Measurements from ENCODE around the gene SHROOM2. TPM values are rescaled to one million over a fixed set of nuclear protein-coding genes. Genes with fewer than 3 reads are reported as not detected.
A peak's percentile ranks its signal among the peaks of the same experiment; 100 is the strongest.
"Not testable (repeated sequence)": the region's sequence is repeated elsewhere in the genome, so short reads cannot be mapped to it uniquely, and the experiment has no call there.

SHROOM2 gene
- total RNA-seq, 1 experiment from 2014 or later, result 22.9 TPM

GRCh38 chrX:9794495-9794894 lies 8.3 kb downstream of the SHROOM2 start:
- Histone ChIP-seq H3K36me3 (replicated peaks; ENCODE audit: control insufficient read depth, insufficient read depth, low read length) (no peaks in the 10 kb centered on the region), H3K4me3 (ENCODE audit: insufficient read depth, low read depth, low read length) (no peak overlapping the region), H3K27me3 (ENCODE audit: control insufficient read depth, insufficient read depth, low read length) (no peaks in the 10 kb centered on the region)
- no peak for DNase-seq

GRCh38 chrX:9797384-9798360 lies 11.4 kb downstream of the SHROOM2 start:
- peak; percentile 69 for DNase-seq
- Histone ChIP-seq H3K4me3 (ENCODE audit: insufficient read depth, low read depth, low read length) (no peak overlapping the region), H3K36me3 (replicated peaks; ENCODE audit: control insufficient read depth, insufficient read depth, low read length) (no peaks in the 10 kb centered on the region), H3K27me3 (ENCODE audit: control insufficient read depth, insufficient read depth, low read length) (no peaks in the 10 kb centered on the region)

GRCh38 chrX:9802737-9803136 lies 16.5 kb downstream of the SHROOM2 start:
- no peak for DNase-seq

GRCh38 chrX:9804444-9804843 lies 18.2 kb downstream of the SHROOM2 start:
- no peaks in the 10 kb centered on the region for H3K36me3 ChIP-seq (replicated peaks; ENCODE audit: control insufficient read depth, insufficient read depth, low read length)
- H3K4me3 ChIP-seq (ENCODE audit: insufficient read depth, low read depth, low read length), result no peak overlapping the region
- no peak for DNase-seq
- no peaks in the 10 kb centered on the region for H3K27me3 ChIP-seq (ENCODE audit: control insufficient read depth, insufficient read depth, low read length)

More at GRCh38 chrX:9802737-9803136, 16.5 kb downstream of the SHROOM2 start:
- no peak overlapping the region for H3K4me3 ChIP-seq (ENCODE audit: insufficient read depth, low read depth, low read length)
- H3K27me3 ChIP-seq (ENCODE audit: control insufficient read depth, insufficient read depth, low read length), result no peaks in the 10 kb centered on the region
- H3K36me3 ChIP-seq (replicated peaks; ENCODE audit: control insufficient read depth, insufficient read depth, low read length), result no peaks in the 10 kb centered on the region

- no peak overlapping the region for H3K4me3 ChIP-seq (ENCODE audit: insufficient read depth, low read depth, low read length)
- no peak for DNase-seq
- H3K36me3 ChIP-seq (replicated peaks; ENCODE audit: control insufficient read depth, insufficient read depth, low read length), result no peaks in the 10 kb centered on the region
- H3K27me3 ChIP-seq (ENCODE audit: control insufficient read depth, insufficient read depth, low read length), result no peaks in the 10 kb centered on the region
Observed at GRCh38 chrX:9805956-9806355, 19.7 kb downstream of the SHROOM2 start.

- H3K27me3 ChIP-seq (ENCODE audit: control insufficient read depth, insufficient read depth, low read length), result no peaks in the 10 kb centered on the region
- DNase-seq, result peak; percentile 51
- no peak overlapping the region for H3K4me3 ChIP-seq (ENCODE audit: insufficient read depth, low read depth, low read length)
- no peaks in the 10 kb centered on the region for H3K36me3 ChIP-seq (replicated peaks; ENCODE audit: control insufficient read depth, insufficient read depth, low read length)
Observed at GRCh38 chrX:9807355-9808182, 21.3 kb downstream of the SHROOM2 start.

GRCh38 chrX:9809876-9810275 lies 23.6 kb downstream of the SHROOM2 start:
- not testable (repeated sequence) for DNase-seq; H3K27me3 ChIP-seq (ENCODE audit: control insufficient read depth, insufficient read depth, low read length)

GRCh38 chrX:9811086-9811485 lies 24.9 kb downstream of the SHROOM2 start:
- H3K36me3 ChIP-seq (replicated peaks; ENCODE audit: control insufficient read depth, insufficient read depth, low read length); H3K27me3 ChIP-seq (ENCODE audit: control insufficient read depth, insufficient read depth, low read length); H3K4me3 ChIP-seq (ENCODE audit: insufficient read depth, low read depth, low read length); DNase-seq: not testable (repeated sequence)

More at GRCh38 chrX:9809876-9810275, 23.6 kb downstream of the SHROOM2 start:
- H3K36me3 ChIP-seq (replicated peaks; ENCODE audit: control insufficient read depth, insufficient read depth, low read length); H3K4me3 ChIP-seq (ENCODE audit: insufficient read depth, low read depth, low read length): not testable (repeated sequence)

GRCh38 chrX:9816084-9816700 lies 30.0 kb downstream of the SHROOM2 start:
- Histone ChIP-seq H3K4me3 (ENCODE audit: insufficient read depth, low read depth, low read length) (no peak overlapping the region), H3K36me3 (replicated peaks; ENCODE audit: control insufficient read depth, insufficient read depth, low read length) (no peaks in the 10 kb centered on the region), H3K27me3 (ENCODE audit: control insufficient read depth, insufficient read depth, low read length) (no peaks in the 10 kb centered on the region)
- DNase-seq, result no peak

GRCh38 chrX:9821572-9821971 lies 35.3 kb downstream of the SHROOM2 start:
- H3K36me3 ChIP-seq (replicated peaks; ENCODE audit: control insufficient read depth, insufficient read depth, low read length), result no peaks in the 10 kb centered on the region
- DNase-seq, result peak; percentile 48
- H3K4me3 ChIP-seq (ENCODE audit: insufficient read depth, low read depth, low read length), result no peak overlapping the region; the same call in 1 of the 2 replicates
- no peaks in the 10 kb centered on the region for H3K27me3 ChIP-seq (ENCODE audit: control insufficient read depth, insufficient read depth, low read length)

- Histone ChIP-seq H3K27me3 (ENCODE audit: control insufficient read depth, insufficient read depth, low read length) (no peaks in the 10 kb centered on the region), H3K4me3 (ENCODE audit: insufficient read depth, low read depth, low read length) (no peak overlapping the region), H3K36me3 (replicated peaks; ENCODE audit: control insufficient read depth, insufficient read depth, low read length) (no peaks in the 10 kb centered on the region)
- peak; percentile 49 for DNase-seq
Observed at GRCh38 chrX:9824554-9824953, 38.3 kb downstream of the SHROOM2 start.

- H3K27me3 ChIP-seq (ENCODE audit: control insufficient read depth, insufficient read depth, low read length), result no peaks in the 10 kb centered on the region
- H3K4me3 ChIP-seq (ENCODE audit: insufficient read depth, low read depth, low read length), result no peak overlapping the region
- DNase-seq, result no peak
- no peaks in the 10 kb centered on the region for H3K36me3 ChIP-seq (replicated peaks; ENCODE audit: control insufficient read depth, insufficient read depth, low read length)
Observed at GRCh38 chrX:9825129-9825790, 39.0 kb downstream of the SHROOM2 start.

GRCh38 chrX:9825966-9826365 lies 39.7 kb downstream of the SHROOM2 start:
- no peak for DNase-seq
- Histone ChIP-seq H3K27me3 (ENCODE audit: control insufficient read depth, insufficient read depth, low read length) (no peaks in the 10 kb centered on the region), H3K36me3 (replicated peaks; ENCODE audit: control insufficient read depth, insufficient read depth, low read length) (no peaks in the 10 kb centered on the region), H3K4me3 (ENCODE audit: insufficient read depth, low read depth, low read length) (no peak overlapping the region)
